ENCODE measurements around the gene C1orf87.

C1orf87 gene

DNA sequence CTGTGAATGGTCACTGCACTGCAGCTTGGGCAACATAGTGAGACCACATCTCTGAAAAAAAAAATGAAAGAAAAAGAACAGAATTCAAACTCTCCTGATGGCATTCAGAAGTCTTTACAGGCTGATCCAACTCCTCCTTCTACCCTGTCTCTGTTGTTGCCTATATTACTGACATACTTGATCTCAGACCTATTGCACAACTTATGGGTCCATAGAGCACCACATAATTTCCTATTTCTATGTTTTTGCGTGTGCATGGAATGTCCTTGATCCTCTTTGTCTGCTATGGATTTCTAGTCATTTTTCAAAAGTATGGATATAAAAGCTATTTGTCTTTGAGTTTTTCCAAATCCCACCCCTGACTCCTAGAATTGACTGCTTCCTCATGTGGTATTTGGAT lies 124.6 kb downstream of the C1orf87 start:
- H3K4me1 ChIP-seq (ENCODE audit: low read depth, poor library complexity, severe bottlenecking): peaks cover 5% of the 10 kb centered on the region
- no peak overlapping the region for H3K4me3 ChIP-seq (IDR thresholded peaks at IDR 0.05; ENCODE audit: insufficient read depth, low read depth, low read length)
- H3K27me3 ChIP-seq (ENCODE audit: insufficient read depth, low read depth): no peaks in the 10 kb centered on the region
- H3K9ac ChIP-seq: no peak overlapping the region
- no peaks in the 10 kb centered on the region for H4K20me1 ChIP-seq (ENCODE audit: insufficient read depth)
- TF ChIP-seq, protein P1, sequence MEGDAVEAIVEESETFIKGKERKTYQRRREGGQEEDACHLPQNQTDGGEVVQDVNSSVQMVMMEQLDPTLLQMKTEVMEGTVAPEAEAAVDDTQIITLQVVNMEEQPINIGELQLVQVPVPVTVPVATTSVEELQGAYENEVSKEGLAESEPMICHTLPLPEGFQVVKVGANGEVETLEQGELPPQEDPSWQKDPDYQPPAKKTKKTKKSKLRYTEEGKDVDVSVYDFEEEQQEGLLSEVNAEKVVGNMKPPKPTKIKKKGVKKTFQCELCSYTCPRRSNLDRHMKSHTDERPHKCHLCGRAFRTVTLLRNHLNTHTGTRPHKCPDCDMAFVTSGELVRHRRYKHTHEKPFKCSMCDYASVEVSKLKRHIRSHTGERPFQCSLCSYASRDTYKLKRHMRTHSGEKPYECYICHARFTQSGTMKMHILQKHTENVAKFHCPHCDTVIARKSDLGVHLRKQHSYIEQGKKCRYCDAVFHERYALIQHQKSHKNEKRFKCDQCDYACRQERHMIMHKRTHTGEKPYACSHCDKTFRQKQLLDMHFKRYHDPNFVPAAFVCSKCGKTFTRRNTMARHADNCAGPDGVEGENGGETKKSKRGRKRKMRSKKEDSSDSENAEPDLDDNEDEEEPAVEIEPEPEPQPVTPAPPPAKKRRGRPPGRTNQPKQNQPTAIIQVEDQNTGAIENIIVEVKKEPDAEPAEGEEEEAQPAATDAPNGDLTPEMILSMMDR (conservative IDR thresholded peaks at IDR 0.05; ENCODE audit: low read depth, low read length): no peak
- H3K36me3 ChIP-seq (ENCODE audit: insufficient read depth): no peaks in the 10 kb centered on the region
- no peak overlapping the region for H3K27ac ChIP-seq
- no peak overlapping the region for H2AFZ ChIP-seq (ENCODE audit: low read depth)
- no peak overlapping the region for H3K4me2 ChIP-seq
- H3K79me2 ChIP-seq (ENCODE audit: insufficient read depth, low read depth): no peaks in the 10 kb centered on the region

DNA sequence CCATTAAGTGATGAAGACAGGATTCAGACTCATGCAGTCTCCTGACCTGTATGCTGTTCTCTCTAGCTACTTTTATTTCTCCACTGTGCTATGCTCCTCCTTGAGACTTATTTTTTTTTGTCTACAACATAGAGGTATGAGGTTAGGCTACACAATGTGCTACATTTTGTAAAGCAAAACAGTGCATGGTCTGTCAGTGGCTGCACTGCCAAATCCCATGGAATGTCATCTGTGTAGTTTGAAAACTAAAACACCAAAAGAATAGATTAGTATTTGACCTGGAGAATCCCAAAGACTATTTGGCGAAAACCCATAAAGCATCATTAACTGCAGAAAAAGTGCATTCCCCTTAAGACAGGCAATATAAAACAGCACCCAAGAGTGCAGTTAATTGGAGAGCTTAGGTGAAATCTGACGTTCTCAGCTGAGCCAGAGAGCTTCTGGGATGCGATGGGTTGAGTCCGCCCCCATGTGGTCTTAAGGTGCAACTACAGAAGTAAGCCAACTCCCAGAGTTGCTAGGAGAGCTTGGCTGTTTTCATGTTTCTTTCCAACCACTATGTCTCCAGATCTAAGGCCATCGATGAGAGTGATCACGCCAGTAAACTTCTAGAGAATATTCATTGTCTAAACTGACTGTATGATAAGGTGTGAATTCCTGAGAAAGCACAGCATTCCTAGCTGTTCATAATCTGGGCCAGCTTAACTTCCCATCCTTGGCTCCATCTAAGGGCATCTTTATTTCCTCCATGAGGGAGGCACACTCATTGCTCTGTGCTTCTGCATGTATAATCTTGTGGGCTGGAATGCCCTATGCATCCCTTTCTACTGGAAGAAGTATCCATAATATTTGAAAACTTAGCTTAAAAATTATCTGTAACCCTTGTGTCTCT lies 126.3 kb downstream of the C1orf87 start:
- Histone ChIP-seq H3K4me2 (no peak overlapping the region), H3K79me2 (ENCODE audit: insufficient read depth, low read depth) (no peaks in the 10 kb centered on the region), H3K9ac (no peak overlapping the region), H4K20me1 (ENCODE audit: insufficient read depth) (no peaks in the 10 kb centered on the region), H3K36me3 (ENCODE audit: insufficient read depth) (no peaks in the 10 kb centered on the region), H3K27me3 (ENCODE audit: insufficient read depth, low read depth) (no peaks in the 10 kb centered on the region), H3K27ac (no peak overlapping the region), H3K4me3 (IDR thresholded peaks at IDR 0.05; ENCODE audit: insufficient read depth, low read depth, low read length) (no peak overlapping the region), H2AFZ (ENCODE audit: low read depth) (peak overlapping the region; percentile 2; the same call in 1 of the 2 replicates), H3K4me1 (ENCODE audit: low read depth, poor library complexity, severe bottlenecking) (peaks cover 5% of the 10 kb centered on the region)
- TF ChIP-seq, protein P1 (conservative IDR thresholded peaks at IDR 0.05; ENCODE audit: low read depth, low read length): peak; percentile 99

DNA sequence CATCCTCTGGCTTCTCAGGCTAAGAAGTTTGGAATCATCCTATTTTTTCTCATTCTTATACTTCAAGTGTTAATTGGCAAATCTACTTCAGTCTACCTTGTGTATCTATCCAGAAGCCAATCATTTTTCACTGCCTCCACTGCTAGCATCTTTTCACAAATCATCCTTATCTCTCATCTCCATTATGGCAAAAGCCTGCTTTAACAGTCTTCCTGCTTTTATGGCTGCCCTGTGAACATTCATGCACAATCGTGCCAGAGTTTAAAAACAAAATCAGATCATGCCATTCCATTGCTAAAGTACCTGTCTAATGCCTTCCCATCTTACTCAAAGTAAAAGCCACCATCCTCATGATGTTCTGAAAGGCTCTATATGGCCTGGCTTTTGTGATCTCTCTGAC lies 127.8 kb downstream of the C1orf87 start:
- Histone ChIP-seq H4K20me1 (ENCODE audit: insufficient read depth) (no peaks in the 10 kb centered on the region), H3K4me1 (ENCODE audit: low read depth, poor library complexity, severe bottlenecking) (peaks cover 5% of the 10 kb centered on the region), H3K27me3 (ENCODE audit: insufficient read depth, low read depth) (no peaks in the 10 kb centered on the region), H3K4me2 (no peak overlapping the region), H3K79me2 (ENCODE audit: insufficient read depth, low read depth) (no peaks in the 10 kb centered on the region), H3K9ac (no peak overlapping the region), H3K36me3 (ENCODE audit: insufficient read depth) (no peaks in the 10 kb centered on the region), H2AFZ (ENCODE audit: low read depth) (no peak overlapping the region), H3K4me3 (IDR thresholded peaks at IDR 0.05; ENCODE audit: insufficient read depth, low read depth, low read length) (no peak overlapping the region), H3K27ac (no peak overlapping the region)
- TF ChIP-seq, protein P1 (conservative IDR thresholded peaks at IDR 0.05; ENCODE audit: low read depth, low read length): no peak
